Stimulated activated CD8-positive, alpha-beta memory T cell treated with anti-CD3 and anti-CD28 coated beads, Interleukin-12 subunit alpha, Interleukin-12 subunit beta, amount 100 ng/mL, for 4 hours (primary cell): Measurements from ENCODE around the gene CERS3.

ENCODE experiments used
- DNase-seq: peaks from one replicate; pipeline ENCODE4 v3.0.0-alpha.2; 2020; ENCODE audit warnings: low read depth

CERS3 gene

DNA sequence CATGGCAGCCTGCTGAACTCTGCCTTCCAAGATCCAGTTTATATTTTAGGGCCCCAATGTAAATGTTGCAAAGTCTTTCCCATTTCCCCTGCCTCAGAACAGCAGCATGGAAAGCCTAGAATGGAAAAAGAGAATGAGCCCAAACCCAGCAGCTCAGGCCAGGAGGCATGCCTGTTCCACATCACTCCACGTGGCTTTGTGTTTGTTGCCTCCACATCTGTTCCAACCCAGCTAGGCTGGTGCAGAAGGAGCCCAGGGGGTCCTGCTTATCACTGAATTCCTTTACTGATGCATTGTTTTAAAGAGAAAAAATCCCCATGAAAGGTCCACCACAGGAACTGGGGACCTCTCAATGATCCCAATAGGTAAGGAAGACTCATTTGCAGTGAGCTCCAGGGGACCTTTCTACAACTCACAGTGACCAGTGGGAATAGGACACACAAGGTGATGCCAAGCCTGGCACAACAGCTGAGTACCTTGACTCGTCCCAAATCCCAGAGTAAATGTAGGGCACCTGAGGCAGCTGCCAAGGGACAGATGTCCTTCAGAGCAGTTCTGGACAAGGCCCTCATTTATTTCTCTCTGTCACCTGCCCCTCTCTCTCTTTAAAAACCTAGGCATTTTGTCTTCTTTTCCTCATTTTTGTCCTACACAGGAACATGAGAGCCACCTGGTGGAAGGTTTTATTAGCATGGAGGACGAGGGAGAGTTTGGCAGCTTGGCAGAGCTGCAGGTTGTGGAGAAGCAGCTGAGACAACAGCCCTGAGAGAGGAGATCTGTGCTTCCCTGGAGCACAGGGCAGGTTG is 145.2 kb downstream of the CERS3 start:
- DNase-seq, result no peak

DNA sequence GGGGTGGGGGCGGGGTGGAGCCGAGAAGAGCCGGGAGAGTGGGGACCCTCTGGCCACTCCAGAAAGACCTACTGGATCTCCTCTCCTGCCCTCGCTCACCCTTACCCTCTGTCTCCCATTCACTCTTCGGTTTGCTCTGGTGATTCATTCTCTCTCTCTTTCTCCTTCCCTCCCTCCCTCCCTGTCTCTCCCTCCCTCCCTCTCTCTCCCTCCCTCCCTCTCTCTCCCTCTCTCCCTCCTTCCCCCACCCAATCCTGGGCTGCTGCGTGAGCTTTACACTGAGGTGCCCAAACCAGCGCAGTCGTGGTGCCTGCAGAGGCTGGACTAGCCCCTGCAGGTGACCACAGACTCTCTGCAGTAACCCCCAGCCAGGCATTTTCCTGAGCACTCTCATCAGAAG is 154.8 kb downstream of the CERS3 start:
- DNase-seq, result no peak

DNA sequence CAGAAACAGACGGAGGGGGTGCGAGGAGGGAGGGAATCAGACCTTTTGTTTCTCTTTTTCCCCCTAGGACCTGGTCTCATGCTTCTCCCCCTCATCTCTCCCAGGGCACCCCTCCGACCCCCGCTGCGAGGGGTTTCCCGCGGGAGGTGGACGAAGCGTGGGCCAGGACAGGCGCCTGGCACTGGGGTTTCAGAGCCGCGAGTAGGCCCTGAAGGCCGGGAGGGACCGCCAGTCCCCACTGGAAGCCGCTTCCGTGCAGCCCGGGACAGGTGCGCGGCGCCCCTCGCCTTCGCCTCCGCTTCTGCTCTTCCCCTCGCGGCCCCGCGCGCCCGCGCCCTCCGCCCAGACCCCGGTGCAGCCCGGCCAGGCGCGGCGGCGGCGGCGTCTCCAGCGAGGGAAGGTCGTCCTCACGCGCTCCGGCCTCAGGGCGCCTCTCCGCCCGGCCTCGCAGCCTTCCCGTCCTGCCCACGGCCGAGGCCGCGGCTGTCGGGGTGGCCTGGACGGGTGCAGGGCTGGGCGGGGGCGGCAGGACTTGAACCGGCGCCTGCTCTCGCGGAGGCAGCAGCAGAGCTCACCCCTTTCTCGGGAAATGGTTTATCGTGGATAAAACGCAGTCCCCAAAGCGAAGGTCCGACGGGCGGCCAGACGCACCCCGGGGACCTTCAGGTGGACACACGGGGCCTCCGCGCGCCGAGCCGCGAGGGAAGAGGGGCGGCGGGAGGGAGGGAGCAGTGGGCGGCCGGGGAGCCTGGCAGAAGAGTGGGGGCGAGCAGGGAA is 155.4 kb downstream of the CERS3 start:
- no peak for DNase-seq

DNA sequence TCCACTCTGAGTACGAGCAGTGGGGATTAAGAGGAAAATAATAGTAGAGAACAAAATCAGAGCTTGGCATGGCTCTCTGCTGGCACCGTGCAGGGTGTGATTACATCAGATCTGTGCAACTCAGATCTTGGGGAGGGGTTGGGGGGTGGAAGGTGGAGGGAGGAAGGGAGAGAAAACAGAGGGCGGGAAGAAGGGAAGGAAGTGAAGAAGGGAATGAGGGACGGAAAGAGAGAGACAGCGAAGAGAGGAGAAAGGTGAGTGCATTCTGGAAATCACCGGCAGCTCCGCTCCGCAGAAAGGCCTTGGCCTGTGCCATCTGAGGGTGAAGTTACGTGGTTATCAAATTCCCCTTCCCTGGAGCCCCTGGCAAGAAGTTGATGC is 156.0 kb downstream of the CERS3 start:
- no peak for DNase-seq

DNA sequence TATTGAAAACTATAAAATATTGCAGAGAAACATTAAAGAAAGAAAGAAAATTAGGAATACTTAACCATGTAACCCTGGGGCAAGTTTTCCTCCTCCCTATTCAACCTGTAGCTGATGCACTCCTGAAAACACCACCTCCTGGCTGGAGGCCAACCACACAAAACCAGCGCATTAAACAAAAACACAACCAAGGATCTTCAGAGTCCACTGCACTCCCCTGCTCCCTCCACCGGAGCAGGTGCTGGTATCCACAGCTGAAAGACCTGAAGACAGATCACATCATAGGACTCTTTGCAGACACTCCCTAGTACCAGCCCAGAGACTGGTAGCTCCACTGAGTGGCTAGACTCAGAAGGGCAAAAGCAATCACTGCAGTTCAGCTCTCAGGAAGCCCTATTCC is 173.4 kb downstream of the CERS3 start:
- no peak for DNase-seq

DNA sequence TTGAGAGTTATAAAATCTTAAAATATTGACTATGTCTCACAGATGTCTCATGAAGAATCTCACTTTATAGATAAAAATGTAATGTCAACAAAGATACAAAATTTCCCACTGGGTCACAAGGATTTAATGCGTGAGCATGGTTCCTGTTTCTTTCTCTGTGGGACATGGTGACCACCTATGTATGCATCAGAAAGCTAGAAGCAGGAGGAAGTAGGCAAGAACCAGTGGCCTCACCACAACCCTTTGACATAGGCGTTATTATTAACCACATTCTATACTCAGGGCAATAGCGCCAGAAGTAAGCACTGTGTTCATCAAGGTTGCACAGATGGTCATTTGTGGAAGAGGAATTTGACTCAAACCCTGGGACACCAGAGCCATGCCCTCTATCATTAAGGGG is 175.3 kb downstream of the CERS3 start:
- DNase-seq, result no peak

DNA sequence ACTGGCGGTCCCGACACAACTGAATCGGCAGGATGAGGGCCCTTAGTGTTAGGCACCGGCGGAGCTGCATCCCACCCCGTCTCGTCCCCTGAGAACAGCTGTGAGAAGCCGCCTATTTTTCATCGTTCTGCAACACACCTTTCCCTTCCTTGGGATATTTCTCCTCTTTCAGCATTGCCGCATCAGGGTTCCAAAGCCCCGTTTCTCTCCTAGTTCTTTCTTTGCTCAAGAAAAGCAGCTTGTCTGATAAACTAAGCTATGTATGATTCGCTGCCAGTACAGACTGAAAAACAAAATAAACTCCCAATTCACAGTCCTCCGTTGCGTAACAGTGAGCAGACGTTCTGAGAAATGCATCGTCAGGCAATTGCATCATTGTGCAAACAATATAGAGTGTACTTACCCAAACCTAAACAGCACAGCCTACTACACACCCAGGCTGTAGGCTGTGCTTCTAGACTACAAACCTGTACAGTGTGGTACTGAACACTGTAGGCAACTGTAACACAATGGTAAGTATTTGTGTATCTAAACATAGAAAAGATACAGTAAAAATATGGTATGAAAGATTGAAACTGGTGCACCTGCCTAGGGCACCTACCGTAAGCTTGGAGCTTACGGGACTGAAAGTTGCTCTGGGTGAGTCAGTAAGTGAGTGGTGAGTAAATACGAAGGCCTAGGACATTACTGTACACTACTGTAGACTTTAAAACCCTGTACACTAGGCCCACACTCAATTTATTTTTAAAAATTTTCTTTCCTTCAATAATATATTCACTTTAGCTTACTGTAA is 178.1 kb downstream of the CERS3 start:
- DNase-seq, result no peak
